Left lung (tissue), 10 donors: ENCODE data around the gene DMD. TPM values are rescaled to one million over a fixed set of nuclear protein-coding genes. Genes with fewer than 3 reads are reported as not detected.

Experiments used
- ATAC-seq: fragments of 200-7000 bp; cut with Tn5 transposase; one replicate; pipeline ENCODE4 v1.9.1; 2020; ENCODE audit warnings: moderate library complexity
- DNase-seq, 4 donors: peaks; one replicate each; pipeline ENCODE4 v3.0.0-alpha.2; 2013 to 2020
- H3K27ac ChIP-seq, 2 donors: fragments of 200-600 bp; sonication (generic) in 1 of 2; one replicate each; pipeline versions ENCODE4 v1.5.0 to v1.8.0; 2020 to 2021
- H3K27me3 ChIP-seq, 2 donors: fragments of 200-600 bp; sonication (generic) in 1 of 2; one replicate each; pipeline versions ENCODE4 v1.5.0 to v1.8.0; 2020 to 2021
- H3K36me3 ChIP-seq, 2 donors: fragments of 200-600 bp; sonication (generic) in 1 of 2; one replicate each; pipeline versions ENCODE4 v1.5.0 to v1.8.0; 2020 to 2021
- H3K4me1 ChIP-seq, 2 donors: fragments of 200-600 bp; one replicate each; pipeline ENCODE4 v1.8.0; 2021
- H3K4me3 ChIP-seq, 2 donors: fragments of 200-600 bp; sonication (generic) in 1 of 2; one replicate each; pipeline versions ENCODE4 v1.5.0 to v1.8.0; 2020 to 2021; ENCODE audit warnings: mild to moderate bottlenecking in 1 of 2
- H3K9me3 ChIP-seq, 2 donors: fragments of 200-600 bp; sonication (generic) in 1 of 2; one replicate each; pipeline versions ENCODE4 v1.5.0 to v1.8.0; 2020 to 2021
- intact Hi-C, 2 donors: fragments of 100-400 bp; cut with DNase I; formaldehyde crosslinking; loops; one replicate each; pipeline versions ENCODE4 v1.11.2 to v1.14.2; 2022
- polyA plus RNA-seq, 6 donors: library from polyadenylated mRNA; unstranded; fragments of 120-200 nt; gene quantifications; one replicate each; pipeline ENCODE4 v1.2.1, GENCODE V29; 2013; ENCODE audit not compliant: insufficient read length in 6 of 6
- total RNA-seq, 2 donors: library from RNA; stranded (reverse); fragmentation: NEBNext Ultra II Directional; extraction: Animal tissue kit (Norgen Biotek cat#: 25700); gene quantifications; one replicate each; pipeline ENCODE4 v1.2.1, GENCODE V29; 2021
- TF ChIP-seq, protein P1 (sequence below), 2 donors: fragments of 200-600 bp; sonication (generic) in 1 of 2; IDR thresholded peaks; one replicate each; pipeline versions ENCODE4 v1.5.0 to v1.8.0; 2021; ENCODE audit warnings: antibody characterized with exemption in 2 of 2
- donor health status: DM: no; HTN: yes; CAD: no.
- donor health status: DM: no; HTN: no; CAD: no.

DMD gene
- total and polyA plus RNA-seq, 8 donors: 16.6 to 68.8 (median 54.0) TPM

- no peak for ATAC-seq
- Histone ChIP-seq H3K4me1 (no peaks in the 10 kb centered on the region), H3K27ac (no peak overlapping the region), H3K36me3 (no peaks in the 10 kb centered on the region), H3K9me3 (no peaks in the 10 kb centered on the region), H3K4me3 (no peak overlapping the region), H3K27me3 (no peaks in the 10 kb centered on the region)
- no peak for DNase-seq
- intact Hi-C loops: no loop called here
- TF ChIP-seq, protein P1, sequence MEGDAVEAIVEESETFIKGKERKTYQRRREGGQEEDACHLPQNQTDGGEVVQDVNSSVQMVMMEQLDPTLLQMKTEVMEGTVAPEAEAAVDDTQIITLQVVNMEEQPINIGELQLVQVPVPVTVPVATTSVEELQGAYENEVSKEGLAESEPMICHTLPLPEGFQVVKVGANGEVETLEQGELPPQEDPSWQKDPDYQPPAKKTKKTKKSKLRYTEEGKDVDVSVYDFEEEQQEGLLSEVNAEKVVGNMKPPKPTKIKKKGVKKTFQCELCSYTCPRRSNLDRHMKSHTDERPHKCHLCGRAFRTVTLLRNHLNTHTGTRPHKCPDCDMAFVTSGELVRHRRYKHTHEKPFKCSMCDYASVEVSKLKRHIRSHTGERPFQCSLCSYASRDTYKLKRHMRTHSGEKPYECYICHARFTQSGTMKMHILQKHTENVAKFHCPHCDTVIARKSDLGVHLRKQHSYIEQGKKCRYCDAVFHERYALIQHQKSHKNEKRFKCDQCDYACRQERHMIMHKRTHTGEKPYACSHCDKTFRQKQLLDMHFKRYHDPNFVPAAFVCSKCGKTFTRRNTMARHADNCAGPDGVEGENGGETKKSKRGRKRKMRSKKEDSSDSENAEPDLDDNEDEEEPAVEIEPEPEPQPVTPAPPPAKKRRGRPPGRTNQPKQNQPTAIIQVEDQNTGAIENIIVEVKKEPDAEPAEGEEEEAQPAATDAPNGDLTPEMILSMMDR (IDR thresholded peaks at IDR 0.05): no peak
Measured at GRCh38 chrX:31307952-31308351, 1903.4 kb downstream of the DMD start.

GRCh38 chrX:31302573-31303075 lies 1908.7 kb downstream of the DMD start:
- intact Hi-C loops: no loop called here
- no peak overlapping the region for H3K4me3 ChIP-seq
- H3K4me1 ChIP-seq: no peaks in the 10 kb centered on the region
- H3K27ac ChIP-seq: no peak overlapping the region
- ATAC-seq (no peak), DNase-seq (no peak)
- H3K27me3 ChIP-seq: no peaks in the 10 kb centered on the region
- TF ChIP-seq, protein P1 (IDR thresholded peaks at IDR 0.05): no peak
- H3K9me3 ChIP-seq: no peaks in the 10 kb centered on the region
- H3K36me3 ChIP-seq: no peaks in the 10 kb centered on the region

DNA sequence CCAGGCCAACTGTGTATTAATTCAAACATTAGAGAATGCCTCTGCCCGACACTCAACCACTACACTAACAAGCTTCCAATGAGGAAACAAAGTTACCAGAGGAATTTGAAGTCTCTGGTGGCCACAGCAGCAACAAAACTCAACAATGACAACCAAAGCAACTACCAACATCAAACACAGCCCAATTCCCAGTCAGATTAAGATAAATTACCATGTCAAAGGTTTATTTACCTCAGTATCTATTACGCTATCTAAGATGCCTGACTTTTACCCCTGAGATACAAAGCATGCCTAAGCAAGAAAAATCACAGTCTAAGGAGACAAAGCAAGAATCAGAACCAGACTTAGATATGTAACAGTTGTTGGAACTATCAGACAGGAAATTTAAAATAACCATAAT lies 1909.4 kb downstream of the DMD start:
- TF ChIP-seq, protein P1 (IDR thresholded peaks at IDR 0.05): no peak
- intact Hi-C loops: no loop called here
- no peak overlapping the region for H3K27ac ChIP-seq
- no peaks in the 10 kb centered on the region for H3K9me3 ChIP-seq
- H3K4me1 ChIP-seq: no peaks in the 10 kb centered on the region
- DNase-seq: no peak
- no peaks in the 10 kb centered on the region for H3K27me3 ChIP-seq
- H3K4me3 ChIP-seq: no peak overlapping the region
- no peaks in the 10 kb centered on the region for H3K36me3 ChIP-seq
- ATAC-seq: no peak

DNA sequence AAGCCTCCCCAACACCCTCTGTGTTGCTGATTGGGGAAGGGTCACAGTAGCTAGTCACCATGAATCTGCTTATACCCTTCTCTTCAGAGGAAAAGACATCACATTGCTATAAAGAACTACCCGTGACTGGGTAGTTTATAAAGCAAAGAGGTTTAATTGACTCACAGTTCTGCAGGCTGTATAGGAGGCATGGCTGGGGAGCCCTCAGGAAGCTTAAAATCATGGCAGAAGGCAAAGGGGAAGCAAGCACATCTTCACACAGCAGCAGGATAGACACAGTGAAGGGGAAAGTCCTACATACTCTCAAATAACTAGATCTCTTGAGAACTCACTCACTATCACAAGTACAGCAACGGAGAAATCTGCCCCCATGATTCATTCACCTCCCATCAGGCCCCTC lies 1910.1 kb downstream of the DMD start:
- Histone ChIP-seq H3K9me3 (no peaks in the 10 kb centered on the region), H3K27me3 (no peaks in the 10 kb centered on the region), H3K4me3 (no peak overlapping the region), H3K27ac (no peak overlapping the region), H3K36me3 (no peaks in the 10 kb centered on the region), H3K4me1 (no peaks in the 10 kb centered on the region)
- ATAC-seq (no peak), DNase-seq (no peak)
- TF ChIP-seq, protein P1 (IDR thresholded peaks at IDR 0.05): no peak
- intact Hi-C loops: no loop called here

- intact Hi-C loops: no loop called here
- no peak overlapping the region for H3K27ac ChIP-seq
- TF ChIP-seq, protein P1 (IDR thresholded peaks at IDR 0.05): no peak
- H3K36me3 ChIP-seq: no peaks in the 10 kb centered on the region
- no peak for DNase-seq
- no peaks in the 10 kb centered on the region for H3K27me3 ChIP-seq
- ATAC-seq: no peak
- no peaks in the 10 kb centered on the region for H3K9me3 ChIP-seq
- H3K4me1 ChIP-seq: no peaks in the 10 kb centered on the region
- no peak overlapping the region for H3K4me3 ChIP-seq
Measured at GRCh38 chrX:31298916-31299315, 1912.4 kb downstream of the DMD start.
